ENCODE measurements around the gene CCDC3.

DNA sequence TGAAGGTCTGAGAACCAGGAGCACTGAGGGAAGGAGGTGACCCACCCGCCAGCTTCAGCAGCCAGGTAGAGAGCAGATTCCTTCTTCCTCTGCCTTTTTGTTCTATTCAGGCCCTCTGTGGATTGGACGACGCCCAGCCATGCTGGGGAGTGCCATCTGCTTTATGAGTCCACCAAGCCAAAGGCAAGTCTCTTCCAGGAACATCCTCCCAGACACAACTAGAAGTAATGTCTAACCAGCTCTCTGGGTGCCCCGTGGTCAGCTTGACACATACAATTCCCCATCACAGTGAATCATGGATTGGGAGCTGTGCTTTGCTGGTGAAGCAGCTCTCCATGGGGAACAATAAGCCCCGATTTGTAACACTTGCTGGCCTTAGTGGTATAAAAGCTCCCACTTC, 125.2 kb downstream of the CCDC3 start:
- no peak for TF ChIP-seq FOXA1 (IDR thresholded peaks at IDR 0.05)
- TF ChIP-seq, protein P1, sequence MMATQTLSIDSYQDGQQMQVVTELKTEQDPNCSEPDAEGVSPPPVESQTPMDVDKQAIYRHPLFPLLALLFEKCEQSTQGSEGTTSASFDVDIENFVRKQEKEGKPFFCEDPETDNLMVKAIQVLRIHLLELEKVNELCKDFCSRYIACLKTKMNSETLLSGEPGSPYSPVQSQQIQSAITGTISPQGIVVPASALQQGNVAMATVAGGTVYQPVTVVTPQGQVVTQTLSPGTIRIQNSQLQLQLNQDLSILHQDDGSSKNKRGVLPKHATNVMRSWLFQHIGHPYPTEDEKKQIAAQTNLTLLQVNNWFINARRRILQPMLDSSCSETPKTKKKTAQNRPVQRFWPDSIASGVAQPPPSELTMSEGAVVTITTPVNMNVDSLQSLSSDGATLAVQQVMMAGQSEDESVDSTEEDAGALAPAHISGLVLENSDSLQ (IDR thresholded peaks at IDR 0.05): no peak
- TF ChIP-seq SP1 (IDR thresholded peaks at IDR 0.05): no peak
- TF ChIP-seq TARDBP (IDR thresholded peaks at IDR 0.05): no peak
- no peak for TF ChIP-seq BHLHE40 (IDR thresholded peaks at IDR 0.05; ENCODE audit: borderline replicate concordance)
- no peak for TF ChIP-seq FOXM1 (IDR thresholded peaks at IDR 0.05; ENCODE audit: borderline replicate concordance)
- TF ChIP-seq ZNF384 (IDR thresholded peaks at IDR 0.05): no peak
- TF ChIP-seq FOXK2 (IDR thresholded peaks at IDR 0.05): no peak
- no peak for TF ChIP-seq NFRKB (IDR thresholded peaks at IDR 0.05)

All from HEK293T (cell line).